GM19099 (cell line): Measurements from ENCODE around the gene SQSTM1.

ENCODE experiments used
- POLR2A ChIP-seq: IDR thresholded peaks from 3 replicates; pipeline ENCODE4 v1.6.1; 2011; ENCODE audit warnings: low read depth; ENCODE audit not compliant: insufficient read length; ENCODE audit errors: extremely low read depth

SQSTM1 gene

DNA sequence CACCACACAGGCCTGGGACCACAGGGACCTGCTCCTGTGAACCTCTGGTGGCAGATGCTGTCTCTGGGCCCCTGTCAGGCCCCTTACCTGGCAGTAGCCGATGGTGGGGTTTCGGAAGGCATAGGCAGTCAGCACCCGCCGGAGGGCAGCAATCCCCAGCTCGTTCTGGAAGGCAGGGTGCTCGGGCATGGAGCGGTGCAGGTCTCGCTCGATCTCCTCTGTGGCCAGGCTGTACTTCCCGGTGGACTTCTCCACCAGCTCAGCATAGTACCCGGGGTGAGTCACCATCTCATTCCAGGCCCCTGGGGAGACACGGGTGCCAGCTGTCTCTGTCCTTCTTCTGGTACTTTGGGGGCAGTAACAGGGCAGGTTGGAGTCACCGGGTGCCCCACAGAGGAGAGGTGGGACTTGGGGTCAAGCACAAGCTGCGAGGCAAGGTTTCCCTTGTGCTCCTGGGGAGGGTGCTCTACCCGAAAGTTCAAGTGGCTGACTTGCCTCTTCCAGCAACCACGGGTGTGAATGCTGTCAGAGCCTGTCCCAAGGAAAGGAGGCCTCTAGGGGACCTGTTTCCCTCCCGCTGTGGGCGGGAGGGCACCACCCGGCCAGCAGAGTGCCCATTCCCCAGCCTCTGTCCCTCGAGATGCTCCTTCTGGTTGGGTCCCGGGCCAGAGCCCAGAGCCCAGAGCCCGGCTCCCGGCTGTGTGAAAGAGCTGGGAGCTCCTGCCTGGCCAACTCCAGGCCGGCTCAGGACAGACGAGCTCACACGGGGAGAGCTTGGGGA is 57.7 kb downstream of the SQSTM1 start:
- no peak for TF ChIP-seq POLR2A

DNA sequence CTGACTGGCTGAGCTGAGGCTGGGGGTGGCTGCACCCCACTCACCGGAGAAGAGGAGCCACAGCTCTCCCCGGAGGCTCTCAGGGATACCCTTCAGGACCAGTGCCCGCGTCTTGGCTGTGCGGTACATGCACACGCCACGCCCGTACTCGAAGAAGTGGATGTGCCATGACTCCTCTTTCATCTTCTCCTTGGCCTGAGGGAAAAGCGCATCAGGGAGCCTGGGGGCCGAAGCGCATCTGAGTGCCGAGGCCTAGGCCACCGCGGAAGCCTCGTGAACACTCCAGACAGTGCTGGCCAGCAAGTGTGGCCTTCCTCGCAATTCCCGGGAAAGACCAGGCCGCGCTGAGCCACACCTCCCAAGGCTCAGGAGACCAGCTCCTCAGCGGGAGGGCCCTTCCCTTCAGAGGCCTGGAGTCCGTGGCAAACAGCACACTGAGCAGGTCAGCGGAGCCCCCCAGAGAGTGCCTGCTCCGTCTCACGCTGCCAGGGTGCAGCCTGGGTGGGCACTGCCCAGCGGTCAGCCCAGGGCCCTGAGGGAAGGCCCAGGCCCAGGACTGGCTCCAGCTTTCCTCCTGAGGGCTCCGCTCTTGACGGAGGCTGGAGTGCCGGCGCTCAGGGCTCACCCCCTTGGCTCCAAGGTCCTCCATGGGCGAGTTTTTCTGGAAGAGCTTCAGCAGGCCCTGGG is 58.4 kb downstream of the SQSTM1 start:
- no peak for TF ChIP-seq POLR2A

GRCh38 chr5:179879690-179880010 is 58.9 kb downstream of the SQSTM1 start:
- no peak for TF ChIP-seq POLR2A

GRCh38 chr5:179880066-179880650 is 59.5 kb downstream of the SQSTM1 start:
- TF ChIP-seq POLR2A = no peak

GRCh38 chr5:179880848-179881590 is 60.3 kb downstream of the SQSTM1 start:
- TF ChIP-seq POLR2A = no peak

DNA sequence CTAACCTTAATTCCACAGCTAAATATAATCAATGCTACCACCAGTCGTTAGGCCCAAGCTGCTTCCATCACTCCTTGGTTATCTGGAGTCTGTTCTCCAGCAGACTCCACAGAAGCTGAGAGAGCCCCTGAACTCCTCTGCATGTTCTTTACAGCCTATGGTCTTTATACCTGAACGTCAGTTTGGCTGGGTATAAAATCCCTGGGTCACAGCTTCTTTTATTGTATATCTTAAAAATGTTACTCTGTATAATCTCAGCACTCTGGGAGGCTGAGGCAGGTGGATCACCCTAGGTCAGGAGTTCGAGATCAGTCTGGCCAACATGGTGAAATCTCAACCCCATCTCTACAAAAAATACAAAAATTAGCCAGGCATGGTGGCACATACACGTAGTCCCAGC is 61.6 kb downstream of the SQSTM1 start:
- TF ChIP-seq POLR2A = no peak

DNA sequence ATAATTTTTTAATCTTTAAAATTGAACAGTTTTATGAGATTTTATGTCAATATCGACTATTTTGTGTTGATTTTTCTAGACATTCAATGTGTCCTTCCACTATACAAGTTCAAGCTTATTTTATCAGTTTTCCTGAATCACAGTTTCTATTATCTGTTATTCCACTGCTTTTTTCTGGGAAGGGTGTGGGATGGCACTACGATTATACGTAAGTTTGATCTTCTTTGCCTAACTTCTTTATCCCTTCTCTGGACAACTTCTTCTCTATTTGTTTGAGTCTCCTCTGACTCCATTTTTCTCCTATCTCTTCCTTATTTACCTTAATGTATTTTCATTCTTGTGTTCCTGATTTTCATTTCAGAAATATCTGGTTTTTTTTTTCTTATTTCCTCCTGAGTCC is 62.5 kb downstream of the SQSTM1 start:
- TF ChIP-seq POLR2A = no peak

GRCh38 chr5:179885491-179886090 is 64.9 kb downstream of the SQSTM1 start:
- no peak for TF ChIP-seq POLR2A

DNA sequence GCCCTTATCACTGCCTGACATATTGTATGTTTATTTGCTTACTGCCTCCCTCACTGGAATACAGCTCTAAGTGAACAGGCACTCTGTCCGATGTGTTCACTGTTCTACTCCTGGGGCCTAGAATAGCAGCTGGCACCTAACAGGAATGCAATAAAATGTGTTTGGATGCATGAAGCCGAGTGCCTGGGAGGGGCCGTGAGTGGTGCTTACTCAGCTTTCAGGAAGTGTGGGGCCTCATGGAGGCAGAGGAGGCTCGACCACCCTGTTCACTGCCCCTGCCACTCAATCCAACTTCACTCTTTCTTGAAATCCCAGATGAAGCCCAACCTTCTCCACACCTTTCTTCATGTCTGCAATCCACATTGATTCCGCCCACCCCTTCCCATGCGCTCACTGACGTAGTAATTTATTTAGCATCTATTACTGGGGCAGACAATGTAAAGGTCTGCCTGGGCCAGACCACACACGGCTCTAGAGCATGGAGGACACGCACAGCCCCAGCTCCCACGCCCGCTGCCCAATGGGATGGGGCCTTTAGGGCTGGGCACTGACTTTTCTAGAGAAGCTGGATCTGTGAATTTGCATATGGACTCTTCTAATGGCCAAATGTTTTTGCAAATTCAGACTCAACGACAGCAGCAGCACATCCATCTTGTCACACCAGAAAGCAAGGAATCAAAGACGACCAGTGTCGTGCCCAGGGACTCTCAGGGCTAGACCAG is 65.6 kb downstream of the SQSTM1 start:
- TF ChIP-seq POLR2A = no peak

GRCh38 chr5:179887095-179887494 is 66.4 kb downstream of the SQSTM1 start:
- no peak for TF ChIP-seq POLR2A
